ENCODE measurements around the gene PGAP6.

GRCh38 chr16:430904-431303 lies 49.1 kb upstream of the PGAP6 start:
- TF ChIP-seq, protein P1, sequence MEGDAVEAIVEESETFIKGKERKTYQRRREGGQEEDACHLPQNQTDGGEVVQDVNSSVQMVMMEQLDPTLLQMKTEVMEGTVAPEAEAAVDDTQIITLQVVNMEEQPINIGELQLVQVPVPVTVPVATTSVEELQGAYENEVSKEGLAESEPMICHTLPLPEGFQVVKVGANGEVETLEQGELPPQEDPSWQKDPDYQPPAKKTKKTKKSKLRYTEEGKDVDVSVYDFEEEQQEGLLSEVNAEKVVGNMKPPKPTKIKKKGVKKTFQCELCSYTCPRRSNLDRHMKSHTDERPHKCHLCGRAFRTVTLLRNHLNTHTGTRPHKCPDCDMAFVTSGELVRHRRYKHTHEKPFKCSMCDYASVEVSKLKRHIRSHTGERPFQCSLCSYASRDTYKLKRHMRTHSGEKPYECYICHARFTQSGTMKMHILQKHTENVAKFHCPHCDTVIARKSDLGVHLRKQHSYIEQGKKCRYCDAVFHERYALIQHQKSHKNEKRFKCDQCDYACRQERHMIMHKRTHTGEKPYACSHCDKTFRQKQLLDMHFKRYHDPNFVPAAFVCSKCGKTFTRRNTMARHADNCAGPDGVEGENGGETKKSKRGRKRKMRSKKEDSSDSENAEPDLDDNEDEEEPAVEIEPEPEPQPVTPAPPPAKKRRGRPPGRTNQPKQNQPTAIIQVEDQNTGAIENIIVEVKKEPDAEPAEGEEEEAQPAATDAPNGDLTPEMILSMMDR (conservative IDR thresholded peaks at IDR 0.05 in 1 of 2, IDR thresholded peaks at IDR 0.05 in 1 of 2; ENCODE audit: low read depth in 1 of 2, low read length in 2 of 2) = no peak
- no peak for TF ChIP-seq EZH2 (IDR thresholded peaks at IDR 0.05; ENCODE audit: low read length, missing control alignments)

Measured in fibroblast of lung (primary cell).